ENCODE data around the gene DOC2A.

GRCh38 chr16:30009990-30010843 is 610 bp downstream of the DOC2A start:
- no peak for TF ChIP-seq EZH2phosphoT487 (IDR thresholded peaks at IDR 0.05)
- no peak for TF ChIP-seq CTCF (IDR thresholded peaks at IDR 0.05)

All from neural progenitor cell (in vitro differentiated cells).